ENCODE data around the gene KLK1.
"Not testable (repeated sequence)": the region's sequence is repeated elsewhere in the genome, so short reads cannot be mapped to it uniquely, and the experiment has no call there.

DNA sequence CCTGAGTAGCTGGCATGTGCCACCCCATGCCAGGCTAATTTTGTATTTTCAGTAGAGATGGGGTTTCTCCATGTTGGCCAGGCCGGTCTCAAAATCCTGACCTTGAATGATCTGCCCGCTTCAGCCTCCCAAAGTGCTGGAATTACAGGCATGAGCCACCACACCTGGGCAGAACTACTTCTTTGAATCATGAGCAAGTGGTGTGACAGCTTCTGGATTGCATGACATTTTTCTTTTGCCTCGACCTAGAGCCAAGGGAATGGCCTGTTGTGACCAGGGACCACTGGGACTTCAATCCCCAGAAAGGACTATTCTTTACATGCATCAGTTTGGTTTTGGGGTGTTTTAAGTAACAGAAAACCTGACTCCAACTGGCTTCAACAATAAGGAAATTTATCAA lies 50.7 kb downstream of the KLK1 start:
- not testable (repeated sequence) for TF ChIP-seq POLR2A (IDR thresholded peaks at IDR 0.05); POLR2AphosphoS5 (IDR thresholded peaks at IDR 0.05; ENCODE audit: insufficient read depth in 1 of 2, low read depth in 1 of 2)
- TF ChIP-seq, protein P1, sequence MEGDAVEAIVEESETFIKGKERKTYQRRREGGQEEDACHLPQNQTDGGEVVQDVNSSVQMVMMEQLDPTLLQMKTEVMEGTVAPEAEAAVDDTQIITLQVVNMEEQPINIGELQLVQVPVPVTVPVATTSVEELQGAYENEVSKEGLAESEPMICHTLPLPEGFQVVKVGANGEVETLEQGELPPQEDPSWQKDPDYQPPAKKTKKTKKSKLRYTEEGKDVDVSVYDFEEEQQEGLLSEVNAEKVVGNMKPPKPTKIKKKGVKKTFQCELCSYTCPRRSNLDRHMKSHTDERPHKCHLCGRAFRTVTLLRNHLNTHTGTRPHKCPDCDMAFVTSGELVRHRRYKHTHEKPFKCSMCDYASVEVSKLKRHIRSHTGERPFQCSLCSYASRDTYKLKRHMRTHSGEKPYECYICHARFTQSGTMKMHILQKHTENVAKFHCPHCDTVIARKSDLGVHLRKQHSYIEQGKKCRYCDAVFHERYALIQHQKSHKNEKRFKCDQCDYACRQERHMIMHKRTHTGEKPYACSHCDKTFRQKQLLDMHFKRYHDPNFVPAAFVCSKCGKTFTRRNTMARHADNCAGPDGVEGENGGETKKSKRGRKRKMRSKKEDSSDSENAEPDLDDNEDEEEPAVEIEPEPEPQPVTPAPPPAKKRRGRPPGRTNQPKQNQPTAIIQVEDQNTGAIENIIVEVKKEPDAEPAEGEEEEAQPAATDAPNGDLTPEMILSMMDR (IDR thresholded peaks at IDR 0.05): not testable (repeated sequence)
